Body of pancreas (tissue), 4 donors: ENCODE results near the gene PCDHGA3. TPM values are rescaled to one million over a fixed set of nuclear protein-coding genes. Genes with fewer than 3 reads are reported as not detected.
A peak's percentile ranks its signal among the peaks of the same experiment; 100 is the strongest.

ENCODE experiments used
- ATAC-seq: fragments of 150-250 bp; one replicate; pipeline ENCODE4 v1.9.1; 2016
- DNase-seq, 4 donors: peaks; one replicate each; pipeline ENCODE4 v3.0.0-alpha.2; 2019
- H3K27ac ChIP-seq, 4 donors: fragments of 200-600 bp; sonication (generic); 1 replicate in 3 of 4; 2 replicates in 1 of 4; pipeline versions ENCODE4 v1.5.1 to v1.6.1; 2016 to 2019; ENCODE audit warnings: mild to moderate bottlenecking in 1 of 4, mixed read lengths in 1 of 4, moderate library complexity in 1 of 4
- H3K27me3 ChIP-seq, 2 donors: fragments of 200-600 bp; sonication (generic); one replicate each; pipeline ENCODE4 v1.6.0; 2016; ENCODE audit warnings: mild to moderate bottlenecking in 1 of 2
- H3K36me3 ChIP-seq, 2 donors: fragments of 200-600 bp; sonication (generic); replicated peaks in 1 of 2; 2 replicates each; pipeline ENCODE4 v1.5.1; 2016; ENCODE audit warnings: low read depth in 2 of 2; ENCODE audit not compliant: insufficient read depth in 1 of 2
- H3K4me1 ChIP-seq: fragments of 200-600 bp; sonication (generic); one replicate; pipeline ENCODE4 v1.6.0; 2016
- H3K4me3 ChIP-seq, 2 donors: fragments of 200-600 bp; sonication (generic); 1 replicate in 1 of 2; 2 replicates in 1 of 2; pipeline ENCODE4 v1.5.1; 2016 to 2019
- H3K9me3 ChIP-seq, 3 donors: fragments of 200-600 bp; sonication (generic); 1 replicate in 2 of 3; 2 replicates in 1 of 3; pipeline ENCODE4 v1.5.1; 2016
- CTCF ChIP-seq, 7 experiments: fragments of 450-650 bp in 4 of 7; fragments of 200-600 bp in 3 of 7; sonication (generic) in 3 of 7; IDR thresholded peaks; one replicate each; pipeline ENCODE4 v1.5.1; 2016 to 2019; ENCODE audit warnings: antibody characterized with exemption in 7 of 7
- POLR2A ChIP-seq, 3 donors: fragments of 450-650 bp; IDR thresholded peaks; one replicate each; pipeline ENCODE4 v1.6.1; 2016; ENCODE audit warnings: antibody characterized with exemption in 3 of 3, mild to moderate bottlenecking in 2 of 3
- WGBS, 2 donors: methylation state at CpG; one replicate each; pipeline ENCODE4 v1.1.5; 2017; 5-methylcytosine and 5-hydroxymethylcytosine counted together
- intact Hi-C: fragments of 100-400 bp; cut with DNase I; formaldehyde crosslinking; loops from one replicate; pipeline ENCODE4 v1.15.1; 2023
- total RNA-seq, 2 donors: library from RNA; depleted of rRNA; stranded (reverse); fragments of >200 nt; gene quantifications; one replicate each; pipeline ENCODE4 v1.1.0, GENCODE V29; 2016

The PCDHGA3 gene
- total RNA-seq, 2 donors from 2014 or later = 4.2 to 11.2 TPM

GRCh38 chr5:141363952-141364660, 20.5 kb downstream of the PCDHGA3 start, which contains the start of gene PCDHGA5:
TSS of gene PCDHGA5 (plus strand) at chr5:141364162. CDS start at chr5:141364331, 169 bp downstream.
- no peak for ATAC-seq
- H3K36me3 ChIP-seq = no peaks in the 10 kb centered on the region
- H3K27me3 ChIP-seq = no peaks in the 10 kb centered on the region
- WGBS, 2 donors = 14 to 24% methylated on average over 24 to 34 of the region's 34 CpGs
- H3K4me3 ChIP-seq = no peak within 1 kb of the TSS
- intact Hi-C loops = no loop called here
- peaks cover 0 to 64% (median 14%) of the 10 kb centered on the region in 3 donors for H3K9me3 ChIP-seq
- no peaks in the 10 kb centered on the region for H3K4me1 ChIP-seq
- TF ChIP-seq POLR2A (IDR thresholded peaks at IDR 0.05) = no peak
- no peak for TF ChIP-seq CTCF (IDR thresholded peaks at IDR 0.05)
- H3K27ac ChIP-seq = no peak within 1 kb of the TSS
- no peak for DNase-seq

DNA sequence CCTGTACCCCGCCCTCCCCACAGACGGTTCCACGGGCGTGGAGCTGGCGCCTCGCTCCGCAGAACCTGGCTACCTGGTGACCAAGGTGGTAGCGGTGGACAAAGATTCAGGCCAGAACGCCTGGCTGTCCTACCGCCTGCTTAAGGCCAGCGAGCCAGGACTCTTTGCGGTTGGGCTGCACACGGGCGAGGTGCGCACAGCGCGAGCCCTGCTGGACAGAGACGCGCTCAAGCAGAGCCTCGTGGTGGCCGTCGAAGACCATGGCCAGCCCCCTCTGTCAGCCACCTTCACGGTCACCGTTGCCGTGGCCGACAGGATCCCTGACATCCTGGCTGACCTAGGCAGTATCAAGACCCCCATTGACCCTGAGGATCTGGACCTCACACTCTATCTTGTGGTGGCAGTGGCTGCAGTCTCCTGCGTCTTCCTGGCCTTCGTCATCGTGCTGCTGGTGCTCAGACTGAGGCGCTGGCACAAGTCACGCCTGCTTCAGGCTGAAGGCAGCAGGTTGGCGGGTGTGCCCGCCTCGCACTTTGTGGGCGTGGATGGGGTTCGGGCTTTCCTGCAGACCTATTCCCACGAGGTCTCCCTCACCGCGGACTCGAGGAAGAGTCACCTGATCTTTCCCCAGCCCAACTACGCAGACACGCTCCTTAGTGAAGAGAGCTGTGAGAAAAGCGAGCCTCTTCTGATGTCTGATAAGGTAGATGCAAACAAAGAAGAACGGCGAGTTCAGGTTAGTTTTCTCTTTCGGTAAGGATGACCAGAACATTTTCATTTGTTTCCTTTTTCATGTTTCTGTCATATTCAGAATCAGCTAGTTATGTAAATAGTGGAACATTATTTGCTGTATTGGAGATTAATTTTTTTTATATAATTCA, 22.6 kb downstream of the PCDHGA3 start:
- no peak overlapping the region for H3K27ac ChIP-seq
- no peak overlapping the region for H3K4me3 ChIP-seq
- no peak for TF ChIP-seq POLR2A (IDR thresholded peaks at IDR 0.05)
- no peak for TF ChIP-seq CTCF (IDR thresholded peaks at IDR 0.05)
- DNase-seq (no peak), ATAC-seq (no peak)
- intact Hi-C loops = no loop called here
- H3K27me3 ChIP-seq = no peaks in the 10 kb centered on the region
- no peaks in the 10 kb centered on the region for H3K36me3 ChIP-seq
- 23 to 38% methylated on average over 38 to 44 of the region's 46 CpGs for WGBS, 2 donors
- no peaks in the 10 kb centered on the region for H3K4me1 ChIP-seq
- peaks cover 0 to 71% (median 17%) of the 10 kb centered on the region in 3 donors for H3K9me3 ChIP-seq

DNA sequence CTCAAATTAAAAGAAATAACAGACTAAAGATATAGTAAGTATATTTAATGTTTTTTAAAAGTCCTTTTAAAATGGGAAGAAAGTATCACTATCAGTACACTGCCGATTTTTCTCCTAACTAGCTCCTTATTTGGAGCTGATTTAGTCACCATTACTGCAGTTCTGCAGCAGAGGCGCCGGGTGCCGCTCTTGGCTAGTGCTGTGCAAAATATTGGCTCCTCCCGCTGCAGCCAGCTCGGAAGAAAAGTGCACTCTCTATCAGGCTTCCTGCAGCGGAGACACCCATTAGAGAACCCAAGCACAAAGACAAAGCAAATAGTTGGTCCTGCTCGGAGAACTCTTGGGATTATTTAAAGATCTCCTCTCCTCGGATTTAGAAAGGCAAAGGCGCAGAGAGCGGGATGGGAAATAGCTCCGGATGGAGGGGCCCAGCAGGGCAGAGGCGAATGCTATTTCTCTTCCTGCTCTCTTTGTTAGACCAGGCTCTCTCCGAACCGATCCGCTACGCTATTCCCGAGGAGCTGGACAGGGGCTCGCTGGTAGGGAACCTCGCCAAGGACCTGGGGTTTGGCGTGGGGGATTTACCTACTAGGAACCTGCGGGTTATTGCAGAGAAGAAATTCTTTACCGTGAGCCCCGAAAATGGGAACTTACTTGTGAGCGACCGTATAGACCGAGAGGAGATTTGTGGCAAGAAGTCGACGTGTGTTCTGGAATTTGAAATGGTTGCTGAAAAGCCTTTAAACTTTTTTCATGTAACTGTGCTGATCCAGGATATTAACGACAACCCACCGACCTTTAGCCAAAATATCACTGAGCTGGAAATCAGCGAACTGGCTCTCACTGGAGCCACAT, 26.6 kb downstream of the PCDHGA3 start, which contains the start of gene PCDHGB3:
Gene PCDHGB3 (plus strand): TSS at position 249 of the 855 bp plus-strand sequence. CDS start 153 bp downstream, at position 402.
- intact Hi-C loops = no loop called here
- no peaks in the 10 kb centered on the region for H3K4me1 ChIP-seq
- H3K27me3 ChIP-seq = no peaks in the 10 kb centered on the region
- no peaks in the 10 kb centered on the region for H3K36me3 ChIP-seq
- H3K27ac ChIP-seq = no peak within 1 kb of the TSS
- H3K9me3 ChIP-seq = peaks cover 0 to 72% (median 21%) of the 10 kb centered on the region in 3 donors
- TF ChIP-seq CTCF (IDR thresholded peaks at IDR 0.05) = peak in 4 of 7 experiments; percentile 21 to 34 (median 25)
- TF ChIP-seq POLR2A (IDR thresholded peaks at IDR 0.05) = no peak
- H3K4me3 ChIP-seq = no peak within 1 kb of the TSS
- ATAC-seq (peak; percentile 47), DNase-seq (peak in 3 of 4 donors; percentile 31 to 39 (median 36))
- WGBS, 2 donors = 14 to 22% methylated on average over 32 of the region's 32 CpGs

GRCh38 chr5:141371572-141372475, 28.2 kb downstream of the PCDHGA3 start:
- Histone ChIP-seq H3K27me3 (no peaks in the 10 kb centered on the region), H3K9me3 (peaks cover 0 to 70% (median 15%) of the 10 kb centered on the region in 3 donors), H3K4me1 (no peaks in the 10 kb centered on the region), H3K36me3 (no peaks in the 10 kb centered on the region), H3K27ac (no peak overlapping the region), H3K4me3 (no peak overlapping the region)
- intact Hi-C loops = no loop called here
- 19 to 30% methylated on average over 28 to 68 of the region's 69 CpGs for WGBS, 2 donors
- TF ChIP-seq CTCF (IDR thresholded peaks at IDR 0.05) (no peak), POLR2A (IDR thresholded peaks at IDR 0.05) (no peak)
- ATAC-seq = no peak
- DNase-seq = no peak
